Glomerular visceral epithelial cell (primary cell): Measurements from ENCODE around the gene NME7.
"Not testable (repeated sequence)": the region's sequence is repeated elsewhere in the genome, so short reads cannot be mapped to it uniquely, and the experiment has no call there.

Source experiments
- DNase-seq: peaks from one replicate; pipeline ENCODE4 v3.0.0-alpha.2; 2016; ENCODE audit errors: extremely low spot score

Gene NME7

GRCh38 chr1:169234780-169235179 lies 132.8 kb downstream of the NME7 start:
- no peak for DNase-seq

- no peak for DNase-seq
These were observed 150.0 kb downstream of the NME7 start for GRCh38 chr1:169217636-169218035.

- no peak for DNase-seq
These were observed 153.0 kb downstream of the NME7 start for GRCh38 chr1:169214598-169214997.

GRCh38 chr1:169212088-169212487 lies 155.5 kb downstream of the NME7 start:
- no peak for DNase-seq

- no peak for DNase-seq
These were observed 159.6 kb downstream of the NME7 start for GRCh38 chr1:169207797-169208520.

- no peak for DNase-seq
These were observed 163.4 kb downstream of the NME7 start for GRCh38 chr1:169204157-169204556.

DNA sequence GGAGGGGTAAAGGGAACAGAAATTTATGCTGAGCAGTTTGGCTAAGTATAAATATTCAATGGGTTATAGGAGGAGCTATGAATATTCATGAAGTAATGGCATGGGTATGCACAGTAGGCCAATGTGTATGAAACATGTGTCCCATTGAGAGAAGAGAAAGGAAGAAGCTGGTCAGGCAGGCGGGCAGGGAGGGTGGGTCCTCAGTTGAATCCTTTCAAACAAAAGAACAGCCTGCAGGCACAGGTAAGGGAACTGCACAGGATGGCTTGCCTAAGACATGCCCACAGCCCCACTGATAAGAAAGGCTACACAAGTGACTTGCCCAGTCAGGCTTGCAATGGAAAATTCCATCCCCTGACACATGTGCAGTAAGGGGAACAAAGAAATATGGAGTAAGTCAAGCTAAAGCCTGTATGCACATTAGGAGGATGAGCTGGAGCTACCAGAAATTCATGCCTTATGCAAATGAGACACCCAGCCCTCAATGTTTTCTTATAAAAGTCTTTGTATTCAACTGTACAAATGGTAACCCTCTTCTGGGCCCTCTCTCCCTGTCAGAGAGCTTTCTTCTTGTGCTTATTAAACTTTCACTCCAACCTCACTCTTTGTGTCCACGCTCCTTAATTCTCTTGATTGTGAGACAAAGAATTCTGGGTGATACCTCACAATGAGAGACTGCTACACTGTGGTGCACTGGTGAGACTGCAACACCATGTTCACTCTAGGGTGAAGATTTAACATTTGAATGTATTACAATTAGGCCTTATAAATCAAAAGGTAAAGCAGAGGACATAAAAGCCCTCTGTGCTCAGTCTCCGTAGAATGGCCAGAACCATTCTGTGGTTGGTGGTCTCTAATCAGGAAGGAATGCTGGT lies 164.6 kb downstream of the NME7 start:
- no peak for DNase-seq

DNA sequence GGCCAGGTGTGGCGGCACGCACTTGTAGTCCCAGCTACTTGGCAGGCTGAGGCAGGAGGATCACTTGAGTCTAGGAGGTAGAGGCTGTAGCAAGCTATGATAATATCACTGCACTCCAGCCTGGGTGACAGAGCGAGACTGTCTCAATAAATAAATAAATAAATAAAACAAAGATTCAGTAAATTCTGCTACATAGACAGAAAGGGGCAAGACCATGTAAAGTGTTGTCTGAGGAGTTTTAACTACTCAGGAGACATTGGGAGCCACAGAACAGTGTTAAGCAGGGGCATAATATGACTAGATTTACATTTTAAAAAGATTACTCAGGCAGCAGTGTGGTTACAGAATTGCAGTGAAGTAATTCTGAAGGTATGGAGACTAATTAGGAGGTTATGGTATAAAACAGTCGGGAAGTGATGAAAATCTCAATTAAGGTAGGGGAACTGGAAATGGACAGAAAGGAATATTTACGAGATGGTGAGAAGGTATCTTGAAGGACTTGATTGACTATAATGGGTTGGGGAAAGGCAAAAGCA lies 166.4 kb downstream of the NME7 start:
- DNase-seq, result peak; percentile 10

DNA sequence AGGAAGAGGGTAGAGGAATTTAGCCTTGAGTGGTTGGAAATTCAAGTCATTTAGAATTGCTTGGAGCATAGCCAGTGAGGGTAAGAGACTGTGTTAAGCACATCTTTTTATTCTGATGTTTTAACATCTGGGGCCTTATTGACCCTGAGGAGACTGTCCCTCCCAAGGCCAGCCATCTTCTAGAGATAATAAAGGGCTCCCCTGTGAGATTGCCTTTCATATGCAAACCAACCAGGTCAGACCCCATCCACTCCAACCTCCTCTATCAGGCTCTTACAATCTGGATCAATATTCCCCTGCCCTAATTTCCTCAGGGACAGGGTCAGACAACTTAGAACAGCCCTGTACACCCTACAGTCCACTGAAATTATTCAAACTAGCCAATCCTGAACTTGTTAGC lies 167.3 kb downstream of the NME7 start:
- no peak for DNase-seq

GRCh38 chr1:169196581-169196980 lies 171.0 kb downstream of the NME7 start:
- no peak for DNase-seq

- no peak for DNase-seq
These were observed 171.4 kb downstream of the NME7 start for GRCh38 chr1:169196161-169196560.

DNA sequence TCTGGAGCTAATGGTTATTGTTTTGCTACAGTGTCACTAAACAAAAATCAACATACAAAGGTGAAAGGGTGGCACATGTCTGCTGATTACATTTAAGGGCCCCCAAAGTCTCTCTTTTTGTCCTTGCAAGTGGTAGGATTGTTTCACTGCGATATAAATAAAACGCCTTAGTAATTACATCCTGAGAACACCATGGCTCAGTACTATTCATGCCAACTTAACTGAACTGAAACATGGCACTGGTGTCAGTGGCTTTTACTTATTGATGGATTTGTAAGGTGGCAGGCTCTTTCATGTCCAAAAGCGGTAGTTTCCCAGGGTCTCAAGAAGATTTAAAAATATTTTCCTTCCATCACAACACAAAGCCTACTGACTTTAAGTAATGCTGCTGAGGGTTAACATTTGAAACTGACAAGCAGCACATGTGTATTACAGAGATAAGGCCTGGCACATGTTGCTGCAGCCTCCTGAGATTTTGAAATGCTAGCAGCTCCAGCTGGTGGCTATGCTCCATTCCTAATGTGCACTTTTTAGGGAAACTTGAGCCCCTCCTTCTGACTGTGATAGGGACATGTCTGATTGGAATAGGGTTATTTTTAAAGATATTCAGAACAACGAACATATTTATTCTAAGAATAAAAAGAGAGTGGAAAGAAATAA lies 174.3 kb downstream of the NME7 start:
- DNase-seq, result no peak

GRCh38 chr1:169186106-169186505 lies 181.5 kb downstream of the NME7 start:
- DNase-seq, result no peak

- DNase-seq, result no peak
These were observed 182.8 kb downstream of the NME7 start for GRCh38 chr1:169184812-169185211.

DNA sequence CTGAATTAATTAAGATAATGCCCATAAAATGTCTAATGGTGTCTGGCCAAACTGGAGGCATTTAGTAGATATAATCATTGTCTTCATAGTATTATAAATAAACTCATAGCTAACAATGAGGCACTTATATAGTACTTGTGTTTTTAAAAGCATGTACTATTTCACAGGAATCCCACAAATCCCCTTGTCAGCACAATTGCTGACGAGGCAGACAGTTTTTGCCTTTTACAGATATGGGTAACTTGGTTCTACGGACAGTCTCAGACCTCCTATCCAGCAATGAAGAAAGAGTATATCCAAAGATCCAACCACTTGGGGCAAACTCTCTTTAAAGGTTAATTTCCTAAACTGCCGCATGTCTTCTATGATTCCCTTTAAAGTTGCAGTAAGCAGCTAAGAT lies 187.4 kb downstream of the NME7 start:
- no peak for DNase-seq

DNA sequence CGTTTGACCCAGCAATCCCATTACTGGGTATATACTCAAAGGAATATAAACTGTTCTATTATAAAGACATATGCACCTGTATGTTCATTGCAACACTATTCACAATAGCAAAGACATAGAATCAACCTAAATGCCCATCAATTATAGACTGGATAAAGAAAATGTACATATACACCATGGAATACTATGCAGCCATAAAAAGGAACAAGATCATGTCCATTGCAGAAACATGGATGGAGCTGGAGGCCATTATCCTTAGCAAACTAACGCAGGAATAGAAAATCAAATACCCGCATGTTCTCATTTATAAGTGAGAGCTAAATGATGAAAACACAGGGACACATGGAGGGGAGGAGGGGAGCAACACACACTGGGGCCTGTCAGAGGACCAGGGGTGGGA lies 188.2 kb downstream of the NME7 start:
- not testable (repeated sequence) for DNase-seq

DNA sequence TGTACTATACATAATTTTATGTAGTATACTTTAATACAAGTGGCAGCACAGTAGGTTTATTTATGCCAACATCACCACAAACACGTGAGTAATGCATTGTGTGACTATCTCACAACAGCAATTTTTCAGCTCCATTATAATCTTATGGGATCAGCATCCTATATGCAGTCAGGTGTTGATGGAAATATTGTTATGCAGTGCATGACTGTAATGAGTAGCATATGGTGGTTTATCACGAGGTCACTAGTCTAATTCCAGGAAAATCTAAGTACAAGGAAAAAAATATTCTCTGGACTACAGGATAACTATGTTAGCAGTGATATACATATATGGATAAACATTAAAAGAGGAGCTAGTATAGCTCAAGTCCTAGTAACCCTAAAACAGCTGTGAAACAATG lies 192.1 kb downstream of the NME7 start:
- DNase-seq, result no peak

DNA sequence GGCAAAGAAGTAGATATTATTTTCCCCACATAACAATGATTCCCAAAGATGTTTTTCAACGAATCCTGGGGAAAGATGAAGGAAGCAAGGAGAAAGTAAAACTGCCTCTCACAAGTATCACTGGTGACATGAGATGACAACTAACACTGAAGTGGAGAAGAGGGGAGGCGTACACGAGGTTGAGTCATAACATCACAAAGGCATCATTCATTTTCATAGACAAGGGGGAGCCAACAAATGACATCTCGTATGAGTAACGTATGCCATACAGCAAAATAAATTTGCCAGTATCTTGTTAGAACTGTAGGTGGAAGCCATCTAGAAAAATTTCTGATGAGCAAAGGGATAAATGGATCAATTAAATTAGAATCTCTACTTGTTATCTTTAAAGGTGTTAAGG lies 204.5 kb downstream of the NME7 start:
- no peak for DNase-seq

- DNase-seq, result no peak
These were observed 206.0 kb downstream of the NME7 start for GRCh38 chr1:169161496-169162194.

DNA sequence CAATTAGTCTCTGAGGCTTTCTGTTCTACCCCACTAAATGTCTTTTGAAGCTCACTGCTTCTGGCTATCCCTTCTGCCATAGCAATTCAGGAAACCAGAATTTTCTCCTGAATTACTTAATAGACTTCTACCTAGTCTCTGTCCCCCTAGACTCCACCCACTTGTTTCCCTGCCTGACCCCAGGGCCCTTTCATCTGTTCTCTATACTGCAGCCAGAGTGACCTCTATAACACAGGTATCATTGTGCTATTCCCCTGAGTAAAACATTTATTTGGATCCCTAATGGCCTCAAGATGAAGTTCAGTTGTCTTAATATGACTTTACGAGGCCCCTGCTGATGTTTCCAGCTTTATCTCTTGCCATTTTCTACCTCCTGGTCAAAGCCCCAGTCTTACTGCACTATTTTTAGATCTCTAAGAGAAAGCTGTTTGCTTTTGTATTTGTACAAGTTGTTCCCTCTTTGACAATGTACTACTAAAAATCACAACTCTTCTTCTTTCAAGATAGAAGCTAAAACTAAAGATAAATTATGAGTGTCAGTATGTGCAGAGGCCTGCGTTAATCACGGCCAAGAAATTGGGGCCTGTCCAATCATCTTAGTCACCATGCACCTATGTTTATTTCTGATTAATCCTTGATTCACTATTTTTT lies 206.6 kb downstream of the NME7 start:
- no peak for DNase-seq

DNA sequence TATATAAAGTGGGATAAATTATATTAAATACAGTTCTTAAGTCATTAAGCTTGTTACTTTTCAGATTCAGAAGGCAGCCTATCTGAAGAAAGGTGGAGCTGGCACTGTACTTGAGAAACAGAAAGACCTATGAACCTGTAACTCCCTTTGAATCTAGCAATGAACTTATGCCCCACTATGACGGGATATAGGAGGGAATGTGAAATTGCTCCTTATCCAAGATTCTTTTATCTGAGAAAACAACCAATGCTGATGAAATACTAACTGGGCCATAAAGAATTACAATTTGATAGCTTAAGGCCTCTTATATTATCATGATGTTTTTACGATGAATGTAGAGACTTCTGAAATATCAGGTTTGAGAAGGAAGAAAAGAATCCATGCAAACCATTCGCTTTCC lies 211.0 kb downstream of the NME7 start:
- no peak for DNase-seq
